GM18511 (cell line): ENCODE data around the gene DNAJC3.
"Not testable (repeated sequence)": the region's sequence is repeated elsewhere in the genome, so short reads cannot be mapped to it uniquely, and the experiment has no call there.

ENCODE experiments used
- ATAC-seq: cut with Tn5 transposase; IDR thresholded peaks from one replicate; pipeline ENCODE4 v1.9.1; 2021; ENCODE audit warnings: mild to moderate bottlenecking, moderate library complexity; ENCODE audit not compliant: unreplicated experiment

DNAJC3 gene

GRCh38 chr13:95771905-95772304 lies 95.0 kb downstream of the DNAJC3 start:
- ATAC-seq, result no peak

- ATAC-seq, result no peak
These were observed 102.6 kb downstream of the DNAJC3 start for GRCh38 chr13:95779522-95779921.

GRCh38 chr13:95781016-95781415 lies 104.1 kb downstream of the DNAJC3 start:
- no peak for ATAC-seq

- ATAC-seq, result not testable (repeated sequence)
These were observed 105.0 kb downstream of the DNAJC3 start for GRCh38 chr13:95781940-95782339.

GRCh38 chr13:95783747-95784146 lies 106.8 kb downstream of the DNAJC3 start:
- no peak for ATAC-seq

- ATAC-seq, result no peak
These were observed 107.4 kb downstream of the DNAJC3 start for GRCh38 chr13:95784161-95784899.

- ATAC-seq, result no peak
These were observed 108.0 kb downstream of the DNAJC3 start for GRCh38 chr13:95784900-95785290.

GRCh38 chr13:95787356-95788099 lies 110.6 kb downstream of the DNAJC3 start:
- ATAC-seq, result no peak

GRCh38 chr13:95788100-95788463 lies 111.1 kb downstream of the DNAJC3 start:
- no peak for ATAC-seq

- not testable (repeated sequence) for ATAC-seq
These were observed 112.4 kb downstream of the DNAJC3 start for GRCh38 chr13:95789315-95789714.

- ATAC-seq, result no peak
These were observed 114.3 kb downstream of the DNAJC3 start for GRCh38 chr13:95791084-95791722.

- ATAC-seq, result no peak
These were observed 116.1 kb downstream of the DNAJC3 start for GRCh38 chr13:95793018-95793555.

GRCh38 chr13:95793781-95794180 lies 116.8 kb downstream of the DNAJC3 start:
- no peak for ATAC-seq

- ATAC-seq, result no peak
These were observed 120.1 kb downstream of the DNAJC3 start for GRCh38 chr13:95797016-95797415.

GRCh38 chr13:95800436-95800835 lies 123.5 kb downstream of the DNAJC3 start:
- ATAC-seq, result no peak

- no peak for ATAC-seq
These were observed 124.9 kb downstream of the DNAJC3 start for GRCh38 chr13:95801825-95802224.

- no peak for ATAC-seq
These were observed 129.0 kb downstream of the DNAJC3 start for GRCh38 chr13:95805921-95806320.

- ATAC-seq, result no peak
These were observed 132.5 kb downstream of the DNAJC3 start for GRCh38 chr13:95809429-95809828.

- ATAC-seq, result no peak
These were observed 136.2 kb downstream of the DNAJC3 start for GRCh38 chr13:95813139-95813538.

- ATAC-seq, result no peak
These were observed 137.6 kb downstream of the DNAJC3 start for GRCh38 chr13:95814495-95814894.

- no peak for ATAC-seq
These were observed 145.4 kb downstream of the DNAJC3 start for GRCh38 chr13:95822303-95822702.

GRCh38 chr13:95833126-95833525 lies 156.2 kb downstream of the DNAJC3 start:
- no peak for ATAC-seq
